Breast epithelium (tissue), 3 donors: Measurements from ENCODE around the gene SMIM17.

Source experiments
- CTCF ChIP-seq, 3 donors: fragments of 450-650 bp; IDR thresholded peaks; one replicate each; pipeline ENCODE4 v1.5.1; 2016 to 2017; ENCODE audit warnings: antibody characterized with exemption in 3 of 3, mild to moderate bottlenecking in 3 of 3, moderate library complexity in 3 of 3
- POLR2A ChIP-seq: fragments of 450-650 bp; IDR thresholded peaks from one replicate; pipeline ENCODE4 v1.6.1; 2016; ENCODE audit warnings: antibody characterized with exemption, mild to moderate bottlenecking, moderate library complexity
- POLR2AphosphoS5 ChIP-seq, 3 donors: sonication (generic); formaldehyde crosslinking; IDR thresholded peaks; one replicate each; pipeline ENCODE4 v1.6.1; 2017; ENCODE audit warnings: antibody characterized with exemption in 3 of 3

- TF ChIP-seq CTCF (IDR thresholded peaks at IDR 0.05) (no peak), POLR2A (no peak), POLR2AphosphoS5 (IDR thresholded peaks at IDR 0.05) (no peak)
These were observed 46.2 kb downstream of the SMIM17 start for GRCh38 chr19:56689198-56689597.
